HL-60 (cell line): Measurements from ENCODE around the gene PDXK.

Experiments used
- DNase-seq, 2 experiments: peaks; one replicate each; pipeline ENCODE4 v3.0.0-alpha.2; 2010 to 2020; ENCODE audit warnings: low read depth in 1 of 2, low spot score in 1 of 2
- H3K27ac ChIP-seq: fragments of 250-450 bp; sonication (Bioruptor Pico); replicated peaks from 2 replicates; pipeline ENCODE4 v1.5.1; 2020; ENCODE audit warnings: mild to moderate bottlenecking, moderate library complexity
- H3K27me3 ChIP-seq: fragments of 250-450 bp; sonication (Bioruptor Pico); 2 replicates; pipeline ENCODE4 v1.5.1; 2021; ENCODE audit warnings: mild to moderate bottlenecking, moderate library complexity; ENCODE audit not compliant: insufficient read depth, poor library complexity, severe bottlenecking
- H3K4me3 ChIP-seq: replicated peaks from 2 replicates; pipeline ENCODE4 v1.5.1; 2011; ENCODE audit warnings: mild to moderate bottlenecking, control low read depth, low read length; ENCODE audit not compliant: insufficient read depth
- GABPA ChIP-seq: IDR thresholded peaks from 2 replicates; pipeline ENCODE4 v1.6.1; 2012; ENCODE audit warnings: low read depth
- POLR2AphosphoS5 ChIP-seq: IDR thresholded peaks from 2 replicates; pipeline ENCODE4 v1.6.1; 2012; ENCODE audit warnings: low read depth
- SPI1 ChIP-seq: IDR thresholded peaks from 2 replicates; pipeline ENCODE4 v1.6.1; 2012; ENCODE audit warnings: low read depth, mild to moderate bottlenecking, borderline replicate concordance
- TF ChIP-seq, protein P1 (sequence below): IDR thresholded peaks from one replicate; pipeline ENCODE4 v1.5.1; 2011; ENCODE audit warnings: low read length, control low read depth, inconsistent platforms; ENCODE audit not compliant: insufficient read depth
- TF ChIP-seq, protein P2 (sequence below): IDR thresholded peaks from 2 replicates; pipeline ENCODE4 v1.6.1; 2012; ENCODE audit warnings: low read depth; ENCODE audit not compliant: insufficient replicate concordance

Gene PDXK

DNA sequence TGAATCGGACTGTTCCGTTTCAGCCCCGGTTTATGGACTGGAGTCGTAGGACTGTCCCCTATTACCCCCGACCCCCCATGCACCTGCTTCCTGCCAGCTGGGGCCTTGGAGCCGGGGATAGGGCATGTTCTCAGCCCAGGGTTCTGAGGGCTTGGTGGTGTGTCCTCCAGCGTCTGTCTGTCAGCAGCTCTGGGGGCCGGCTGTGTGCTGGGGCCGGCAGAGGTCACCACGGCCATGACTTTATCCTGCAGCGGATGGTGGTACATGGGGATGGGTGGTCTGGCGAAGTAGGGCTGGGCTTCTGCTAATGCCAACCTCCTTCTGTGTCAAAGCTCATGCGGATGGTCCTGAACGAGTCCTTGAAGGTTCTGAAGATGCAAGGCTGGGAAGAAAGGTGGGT is 75.9 kb downstream of the PDXK start:
- DNase-seq: no peak
- no peaks in the 10 kb centered on the region for H3K27me3 ChIP-seq
- no peak overlapping the region for H3K27ac ChIP-seq
- no peak overlapping the region for H3K4me3 ChIP-seq
- TF ChIP-seq SPI1 (no peak), GABPA (no peak), POLR2AphosphoS5 (no peak)
- TF ChIP-seq, protein P1, sequence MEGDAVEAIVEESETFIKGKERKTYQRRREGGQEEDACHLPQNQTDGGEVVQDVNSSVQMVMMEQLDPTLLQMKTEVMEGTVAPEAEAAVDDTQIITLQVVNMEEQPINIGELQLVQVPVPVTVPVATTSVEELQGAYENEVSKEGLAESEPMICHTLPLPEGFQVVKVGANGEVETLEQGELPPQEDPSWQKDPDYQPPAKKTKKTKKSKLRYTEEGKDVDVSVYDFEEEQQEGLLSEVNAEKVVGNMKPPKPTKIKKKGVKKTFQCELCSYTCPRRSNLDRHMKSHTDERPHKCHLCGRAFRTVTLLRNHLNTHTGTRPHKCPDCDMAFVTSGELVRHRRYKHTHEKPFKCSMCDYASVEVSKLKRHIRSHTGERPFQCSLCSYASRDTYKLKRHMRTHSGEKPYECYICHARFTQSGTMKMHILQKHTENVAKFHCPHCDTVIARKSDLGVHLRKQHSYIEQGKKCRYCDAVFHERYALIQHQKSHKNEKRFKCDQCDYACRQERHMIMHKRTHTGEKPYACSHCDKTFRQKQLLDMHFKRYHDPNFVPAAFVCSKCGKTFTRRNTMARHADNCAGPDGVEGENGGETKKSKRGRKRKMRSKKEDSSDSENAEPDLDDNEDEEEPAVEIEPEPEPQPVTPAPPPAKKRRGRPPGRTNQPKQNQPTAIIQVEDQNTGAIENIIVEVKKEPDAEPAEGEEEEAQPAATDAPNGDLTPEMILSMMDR: no peak
- TF ChIP-seq, protein P2, sequence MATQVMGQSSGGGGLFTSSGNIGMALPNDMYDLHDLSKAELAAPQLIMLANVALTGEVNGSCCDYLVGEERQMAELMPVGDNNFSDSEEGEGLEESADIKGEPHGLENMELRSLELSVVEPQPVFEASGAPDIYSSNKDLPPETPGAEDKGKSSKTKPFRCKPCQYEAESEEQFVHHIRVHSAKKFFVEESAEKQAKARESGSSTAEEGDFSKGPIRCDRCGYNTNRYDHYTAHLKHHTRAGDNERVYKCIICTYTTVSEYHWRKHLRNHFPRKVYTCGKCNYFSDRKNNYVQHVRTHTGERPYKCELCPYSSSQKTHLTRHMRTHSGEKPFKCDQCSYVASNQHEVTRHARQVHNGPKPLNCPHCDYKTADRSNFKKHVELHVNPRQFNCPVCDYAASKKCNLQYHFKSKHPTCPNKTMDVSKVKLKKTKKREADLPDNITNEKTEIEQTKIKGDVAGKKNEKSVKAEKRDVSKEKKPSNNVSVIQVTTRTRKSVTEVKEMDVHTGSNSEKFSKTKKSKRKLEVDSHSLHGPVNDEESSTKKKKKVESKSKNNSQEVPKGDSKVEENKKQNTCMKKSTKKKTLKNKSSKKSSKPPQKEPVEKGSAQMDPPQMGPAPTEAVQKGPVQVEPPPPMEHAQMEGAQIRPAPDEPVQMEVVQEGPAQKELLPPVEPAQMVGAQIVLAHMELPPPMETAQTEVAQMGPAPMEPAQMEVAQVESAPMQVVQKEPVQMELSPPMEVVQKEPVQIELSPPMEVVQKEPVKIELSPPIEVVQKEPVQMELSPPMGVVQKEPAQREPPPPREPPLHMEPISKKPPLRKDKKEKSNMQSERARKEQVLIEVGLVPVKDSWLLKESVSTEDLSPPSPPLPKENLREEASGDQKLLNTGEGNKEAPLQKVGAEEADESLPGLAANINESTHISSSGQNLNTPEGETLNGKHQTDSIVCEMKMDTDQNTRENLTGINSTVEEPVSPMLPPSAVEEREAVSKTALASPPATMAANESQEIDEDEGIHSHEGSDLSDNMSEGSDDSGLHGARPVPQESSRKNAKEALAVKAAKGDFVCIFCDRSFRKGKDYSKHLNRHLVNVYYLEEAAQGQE: no peak

DNA sequence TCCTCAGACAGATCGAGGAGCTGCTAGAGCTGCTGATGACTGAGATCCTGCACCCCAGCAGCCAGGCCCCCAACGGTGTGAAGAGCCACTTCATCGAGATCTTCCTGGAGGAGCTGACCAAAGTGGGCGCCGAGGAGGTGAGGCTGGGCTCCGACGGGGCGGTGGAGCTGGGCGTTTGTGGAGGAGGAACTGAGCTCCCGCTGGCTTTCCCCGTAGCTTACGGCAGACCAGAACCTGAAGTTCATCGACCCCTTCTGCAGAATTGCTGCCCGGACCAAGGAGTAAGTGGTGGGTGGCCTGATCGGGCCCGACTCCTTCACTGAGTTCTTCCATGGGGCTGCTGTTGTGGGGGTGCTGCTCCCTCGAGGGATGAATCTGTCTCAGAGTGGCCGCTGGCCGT is 78.5 kb downstream of the PDXK start:
- DNase-seq: no peak
- TF ChIP-seq, protein P2: no peak
- no peak for TF ChIP-seq GABPA
- TF ChIP-seq, protein P1: no peak
- no peak for TF ChIP-seq SPI1
- no peak for TF ChIP-seq POLR2AphosphoS5
- no peak overlapping the region for H3K4me3 ChIP-seq
- no peaks in the 10 kb centered on the region for H3K27me3 ChIP-seq
- H3K27ac ChIP-seq: no peak overlapping the region

DNA sequence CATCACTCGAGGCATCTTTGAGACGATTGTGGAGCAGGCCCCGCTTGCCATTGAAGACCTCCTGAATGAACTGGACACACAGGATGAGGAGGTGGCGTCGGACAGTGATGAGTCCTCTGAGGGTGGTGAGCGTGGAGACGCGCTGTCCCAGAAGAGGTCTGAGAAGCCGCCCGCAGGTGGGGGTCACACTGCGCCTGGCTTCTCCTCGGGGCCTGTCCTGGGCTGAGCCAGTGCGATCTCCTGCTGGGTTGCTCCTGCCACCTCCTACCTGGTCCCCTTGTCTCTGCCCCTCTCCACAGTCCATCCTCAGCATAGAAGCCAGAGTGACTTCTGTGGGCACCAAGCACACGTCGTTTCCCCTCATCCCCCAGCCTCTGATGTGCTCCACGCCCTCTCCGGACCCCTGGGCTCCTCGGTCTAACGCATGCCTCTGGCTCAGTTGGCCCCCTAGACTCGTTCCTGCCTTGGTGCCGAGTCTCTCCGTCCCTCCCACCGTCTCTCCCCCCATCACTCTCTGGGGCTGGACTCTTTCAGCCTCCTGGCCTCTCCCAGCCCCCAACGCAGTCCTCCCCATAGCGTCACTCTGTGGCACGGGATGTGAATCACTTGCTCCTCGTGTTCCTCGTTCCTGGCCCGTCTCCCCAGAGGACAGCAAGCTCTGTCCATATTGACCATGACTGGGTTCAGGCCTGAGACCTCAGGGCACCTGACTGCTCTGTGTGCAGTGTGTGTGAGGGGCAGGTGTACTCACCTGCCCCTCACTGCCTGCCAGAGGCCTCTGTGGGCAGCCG is 79.2 kb downstream of the PDXK start:
- TF ChIP-seq SPI1 (no peak), POLR2AphosphoS5 (no peak), GABPA (no peak)
- TF ChIP-seq, protein P1: no peak
- TF ChIP-seq, protein P2: no peak
- Histone ChIP-seq H3K4me3 (no peak overlapping the region), H3K27ac (no peak overlapping the region), H3K27me3 (no peaks in the 10 kb centered on the region)
- no peak for DNase-seq
